ENCODE measurements around the gene FOXE3.

DNA sequence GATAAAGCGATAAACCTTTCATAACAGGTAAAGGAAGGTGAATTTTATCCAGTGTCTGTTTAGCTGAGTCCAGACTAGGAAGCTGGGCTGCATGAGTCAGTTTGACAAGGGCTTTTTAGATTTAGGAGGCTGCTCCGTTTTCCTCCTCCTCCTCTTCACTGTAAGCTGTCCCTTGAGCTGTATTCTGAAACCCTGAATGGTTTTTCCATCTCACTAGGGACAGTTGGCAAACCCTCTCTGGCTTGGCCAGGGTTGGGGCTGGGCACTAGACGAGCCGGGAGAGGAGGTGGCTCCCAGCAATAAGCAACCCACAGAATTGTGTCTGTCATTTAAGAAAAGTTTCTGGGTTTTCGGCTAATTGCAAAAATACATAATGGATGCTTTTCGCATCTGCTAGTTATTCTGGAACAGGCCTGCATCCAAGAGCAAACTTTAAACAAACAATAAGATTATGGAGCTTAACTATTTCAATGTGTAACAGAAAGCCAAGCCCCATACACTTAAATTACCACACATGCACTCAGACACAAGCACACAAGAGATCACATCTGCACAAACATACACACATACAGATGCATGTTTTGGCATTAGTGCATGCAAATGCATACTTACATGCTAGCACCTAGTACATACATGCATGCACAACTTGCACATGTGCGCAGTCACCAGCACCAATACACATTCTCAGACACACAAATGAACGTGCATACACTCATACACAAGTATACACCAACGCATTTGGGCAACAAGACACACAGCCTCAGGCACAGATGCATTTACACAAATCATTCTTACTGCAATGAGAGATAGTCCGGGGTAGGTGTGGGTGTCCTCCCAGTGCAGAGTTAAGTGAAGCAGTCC is 27.8 kb upstream of the FOXE3 start:
- TF ChIP-seq, protein P1, sequence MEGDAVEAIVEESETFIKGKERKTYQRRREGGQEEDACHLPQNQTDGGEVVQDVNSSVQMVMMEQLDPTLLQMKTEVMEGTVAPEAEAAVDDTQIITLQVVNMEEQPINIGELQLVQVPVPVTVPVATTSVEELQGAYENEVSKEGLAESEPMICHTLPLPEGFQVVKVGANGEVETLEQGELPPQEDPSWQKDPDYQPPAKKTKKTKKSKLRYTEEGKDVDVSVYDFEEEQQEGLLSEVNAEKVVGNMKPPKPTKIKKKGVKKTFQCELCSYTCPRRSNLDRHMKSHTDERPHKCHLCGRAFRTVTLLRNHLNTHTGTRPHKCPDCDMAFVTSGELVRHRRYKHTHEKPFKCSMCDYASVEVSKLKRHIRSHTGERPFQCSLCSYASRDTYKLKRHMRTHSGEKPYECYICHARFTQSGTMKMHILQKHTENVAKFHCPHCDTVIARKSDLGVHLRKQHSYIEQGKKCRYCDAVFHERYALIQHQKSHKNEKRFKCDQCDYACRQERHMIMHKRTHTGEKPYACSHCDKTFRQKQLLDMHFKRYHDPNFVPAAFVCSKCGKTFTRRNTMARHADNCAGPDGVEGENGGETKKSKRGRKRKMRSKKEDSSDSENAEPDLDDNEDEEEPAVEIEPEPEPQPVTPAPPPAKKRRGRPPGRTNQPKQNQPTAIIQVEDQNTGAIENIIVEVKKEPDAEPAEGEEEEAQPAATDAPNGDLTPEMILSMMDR (IDR thresholded peaks at IDR 0.05; ENCODE audit: low read depth, low read length, poor library complexity, severe bottlenecking) = no peak
- no peak for TF ChIP-seq EZH2phosphoT487 (IDR thresholded peaks at IDR 0.05; ENCODE audit: borderline replicate concordance, low read length)
